H1 (cell line): ENCODE results near the gene RNF182.

Experiments used
- BRCA1 ChIP-seq: IDR thresholded peaks from 2 replicates; pipeline ENCODE4 v1.6.1; 2012; ENCODE audit warnings: low read depth, low read length, improper control_type of control experiment
- CEBPB ChIP-seq: IDR thresholded peaks from 2 replicates; pipeline ENCODE4 v1.6.1; 2012; ENCODE audit warnings: low read depth, low read length
- EP300 ChIP-seq, 2 experiments: IDR thresholded peaks; 1 replicate in 1 of 2; 2 replicates in 1 of 2; pipeline ENCODE4 v1.6.1; 2011 to 2012; ENCODE audit warnings: low read depth in 2 of 2, low read length in 2 of 2, mild to moderate bottlenecking in 2 of 2, borderline replicate concordance in 1 of 2, inconsistent platforms in 1 of 2, moderate library complexity in 1 of 2
- FOSL1 ChIP-seq: IDR thresholded peaks from 2 replicates; pipeline ENCODE4 v1.6.1; 2011; ENCODE audit warnings: mild to moderate bottlenecking, low read depth, low read length, moderate library complexity; ENCODE audit not compliant: insufficient read depth
- POLR2A ChIP-seq, 2 experiments: IDR thresholded peaks; 1 replicate in 1 of 2; 2 replicates in 1 of 2; pipeline ENCODE4 v1.6.1; 2011; ENCODE audit warnings: low read depth in 2 of 2, low read length in 2 of 2, mild to moderate bottlenecking in 2 of 2; ENCODE audit errors: control extremely low read depth in 1 of 2
- POLR2AphosphoS5 ChIP-seq: IDR thresholded peaks from 2 replicates; pipeline ENCODE4 v1.6.1; 2011; ENCODE audit warnings: low read depth, low read length
- TAF1 ChIP-seq: IDR thresholded peaks from 2 replicates; pipeline ENCODE4 v1.6.1; 2011; ENCODE audit warnings: mild to moderate bottlenecking, low read depth, low read length
- YY1 ChIP-seq: IDR thresholded peaks from 2 replicates; pipeline ENCODE4 v1.6.1; 2011; ENCODE audit warnings: low read depth, mild to moderate bottlenecking, low read length
- TF ChIP-seq, protein P1 (sequence below), 3 experiments: IDR thresholded peaks; 1 replicate in 2 of 3; 2 replicates in 1 of 3; pipeline versions ENCODE4 v1.5.1 to v1.6.1; 2011; ENCODE audit warnings: low read length in 3 of 3, mild to moderate bottlenecking in 3 of 3, inconsistent platforms in 2 of 3, low read depth in 1 of 3, moderate library complexity in 1 of 3; ENCODE audit not compliant: insufficient read depth in 1 of 3; ENCODE audit errors: control extremely low read depth in 1 of 3
- TF ChIP-seq, protein P2 (sequence below): IDR thresholded peaks from 2 replicates; pipeline ENCODE4 v1.6.1; 2012; ENCODE audit warnings: inconsistent platforms

DNA sequence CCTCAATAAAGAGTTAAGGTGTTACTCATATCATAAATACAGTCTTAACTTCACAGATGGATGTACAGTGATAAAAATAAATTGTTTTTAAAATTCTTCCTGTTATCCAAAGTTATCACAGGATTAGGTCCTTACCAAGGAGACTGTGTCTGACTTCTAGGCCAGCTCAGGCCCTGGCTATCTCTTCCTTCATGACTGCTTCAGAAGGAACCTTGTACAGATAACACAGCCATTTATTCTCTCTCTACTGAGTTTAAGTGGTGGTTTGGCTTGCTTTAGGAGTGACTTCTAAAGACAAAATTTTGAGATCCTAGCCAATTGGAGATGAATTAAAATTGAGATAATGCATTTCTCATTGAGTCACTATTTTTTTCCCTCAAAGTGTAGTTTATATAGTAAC, 40.8 kb upstream of the RNF182 start:
- TF ChIP-seq, protein P1, sequence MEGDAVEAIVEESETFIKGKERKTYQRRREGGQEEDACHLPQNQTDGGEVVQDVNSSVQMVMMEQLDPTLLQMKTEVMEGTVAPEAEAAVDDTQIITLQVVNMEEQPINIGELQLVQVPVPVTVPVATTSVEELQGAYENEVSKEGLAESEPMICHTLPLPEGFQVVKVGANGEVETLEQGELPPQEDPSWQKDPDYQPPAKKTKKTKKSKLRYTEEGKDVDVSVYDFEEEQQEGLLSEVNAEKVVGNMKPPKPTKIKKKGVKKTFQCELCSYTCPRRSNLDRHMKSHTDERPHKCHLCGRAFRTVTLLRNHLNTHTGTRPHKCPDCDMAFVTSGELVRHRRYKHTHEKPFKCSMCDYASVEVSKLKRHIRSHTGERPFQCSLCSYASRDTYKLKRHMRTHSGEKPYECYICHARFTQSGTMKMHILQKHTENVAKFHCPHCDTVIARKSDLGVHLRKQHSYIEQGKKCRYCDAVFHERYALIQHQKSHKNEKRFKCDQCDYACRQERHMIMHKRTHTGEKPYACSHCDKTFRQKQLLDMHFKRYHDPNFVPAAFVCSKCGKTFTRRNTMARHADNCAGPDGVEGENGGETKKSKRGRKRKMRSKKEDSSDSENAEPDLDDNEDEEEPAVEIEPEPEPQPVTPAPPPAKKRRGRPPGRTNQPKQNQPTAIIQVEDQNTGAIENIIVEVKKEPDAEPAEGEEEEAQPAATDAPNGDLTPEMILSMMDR (IDR thresholded peaks at IDR 0.05; ENCODE audit: control extremely low read depth in 1 of 3, insufficient read depth in 1 of 3, low read depth in 1 of 3, low read length in 3 of 3), result no peak
- TF ChIP-seq POLR2A (IDR thresholded peaks at IDR 0.05; ENCODE audit: control extremely low read depth in 1 of 2, low read depth in 2 of 2, low read length in 2 of 2) (no peak), POLR2AphosphoS5 (no peak), CEBPB (no peak), EP300 (IDR thresholded peaks at IDR 0.05; ENCODE audit: borderline replicate concordance in 1 of 2, low read depth in 2 of 2, low read length in 2 of 2) (no peak), FOSL1 (no peak), YY1 (no peak), BRCA1 (no peak), TAF1 (no peak)
- TF ChIP-seq, protein P2, sequence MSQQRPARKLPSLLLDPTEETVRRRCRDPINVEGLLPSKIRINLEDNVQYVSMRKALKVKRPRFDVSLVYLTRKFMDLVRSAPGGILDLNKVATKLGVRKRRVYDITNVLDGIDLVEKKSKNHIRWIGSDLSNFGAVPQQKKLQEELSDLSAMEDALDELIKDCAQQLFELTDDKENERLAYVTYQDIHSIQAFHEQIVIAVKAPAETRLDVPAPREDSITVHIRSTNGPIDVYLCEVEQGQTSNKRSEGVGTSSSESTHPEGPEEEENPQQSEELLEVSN, result no peak
